CD4-positive, CD25-positive, alpha-beta regulatory T cell (primary cell): Measurements from ENCODE around the gene KSR2. TPM values are rescaled to one million over a fixed set of nuclear protein-coding genes. Genes with fewer than 3 reads are reported as not detected.

Experiments used
- ATAC-seq, 2 donors: fragments of 150-1000 bp; cut with Tn5 transposase; one replicate each; pipeline ENCODE4 v1.10.0; 2021; ENCODE audit warnings: low read depth in 2 of 2, moderate number of reproducible peaks in 2 of 2, moderate library complexity in 1 of 2
- DNase-seq, 3 donors: peaks; one replicate each; pipeline versions ENCODE4 v3.0.0 to v3.0.0-alpha.2; 2012 to 2022; ENCODE audit warnings: mixed read lengths in 1 of 3
- H3K27ac ChIP-seq: one replicate; pipeline ENCODE4 v1.7.0; 2013; ENCODE audit warnings: mild to moderate bottlenecking, low read length; ENCODE audit not compliant: insufficient read depth, poor library complexity, severe bottlenecking
- H3K27me3 ChIP-seq: one replicate; pipeline ENCODE4 v1.7.0; 2013; ENCODE audit warnings: low read length; ENCODE audit not compliant: control insufficient read depth, insufficient read depth
- H3K36me3 ChIP-seq: one replicate; pipeline ENCODE4 v1.7.0; 2013; ENCODE audit warnings: mild to moderate bottlenecking, low read length, moderate library complexity; ENCODE audit not compliant: control insufficient read depth, insufficient read depth
- H3K4me1 ChIP-seq: 2 replicates; pipeline ENCODE4 v1.7.0; 2013; ENCODE audit warnings: mild to moderate bottlenecking, low read length; ENCODE audit not compliant: insufficient read depth, control insufficient read depth, poor library complexity, severe bottlenecking
- H3K4me3 ChIP-seq: one replicate; pipeline ENCODE4 v1.7.0; 2013; ENCODE audit warnings: low read depth, mild to moderate bottlenecking, low read length, moderate library complexity
- H3K9me3 ChIP-seq, 2 experiments: 1 replicate in 1 of 2; 2 replicates in 1 of 2; pipeline ENCODE4 v1.7.0; 2013; ENCODE audit warnings: low read length in 2 of 2, mild to moderate bottlenecking in 1 of 2, moderate library complexity in 1 of 2; ENCODE audit not compliant: control insufficient read depth in 2 of 2
- H3K27ac Mint-ChIP-seq, 3 donors: one replicate each; pipeline ENCODE4 v1.8.0; 2020 to 2022; ENCODE audit warnings: mild to moderate bottlenecking in 3 of 3, mixed read lengths in 3 of 3, moderate library complexity in 2 of 3
- H3K27me3 Mint-ChIP-seq: one replicate; pipeline ENCODE4 v1.8.0; 2022; ENCODE audit warnings: mild to moderate bottlenecking, mixed read lengths
- H3K36me3 Mint-ChIP-seq: one replicate; pipeline ENCODE4 v1.8.0; 2020; ENCODE audit warnings: mixed read lengths
- H3K4me1 Mint-ChIP-seq, 4 donors: one replicate each; pipeline ENCODE4 v1.8.0; 2020 to 2022; ENCODE audit warnings: mixed read lengths in 4 of 4, mild to moderate bottlenecking in 1 of 4
- H3K4me3 Mint-ChIP-seq, 4 donors: one replicate each; pipeline ENCODE4 v1.8.0; 2020 to 2022; ENCODE audit warnings: mild to moderate bottlenecking in 4 of 4, mixed read lengths in 4 of 4, moderate library complexity in 3 of 4
- H3K9me3 Mint-ChIP-seq, 7 donors: one replicate each; pipeline ENCODE4 v1.8.0; 2020 to 2022; ENCODE audit warnings: mixed read lengths in 7 of 7, mild to moderate bottlenecking in 3 of 7, moderate library complexity in 2 of 7
- polyA plus RNA-seq, 4 donors: library from polyadenylated mRNA; unstranded; fragments of 300-500 nt; fragmentation: Illumina TruSeq; gene quantifications; one replicate each; pipeline ENCODE4 v1.2.3, GENCODE V29; 2021
- total RNA-seq: library from RNA; stranded (reverse); gene quantifications from one replicate; pipeline ENCODE4 v1.2.3, GENCODE V29; 2022

Gene KSR2
- total and polyA plus RNA-seq, 5 donors from 2014 or later, result 0.20 TPM; not detected in 4

GRCh38 chr12:117590999-117591398 lies 377.8 kb downstream of the KSR2 start:
- H3K27me3 ChIP-seq, result no peaks in the 10 kb centered on the region
- Mint-ChIP-seq H3K9me3 (peaks cover 0 to 6% (median 2%) of the 10 kb centered on the region in 7 donors), H3K27me3 (no peaks in the 10 kb centered on the region), H3K36me3 (no peaks in the 10 kb centered on the region), H3K4me1 (peaks cover 0 to 2% (median 0%) of the 10 kb centered on the region in 4 donors), H3K27ac (peak overlapping the region in 1 of 3 donors; percentile 5), H3K4me3 (no peak overlapping the region)
- no peak for ATAC-seq
- no peaks in the 10 kb centered on the region for H3K9me3 ChIP-seq
- H3K27ac ChIP-seq, result no peak overlapping the region
- no peaks in the 10 kb centered on the region for H3K4me1 ChIP-seq
- no peaks in the 10 kb centered on the region for H3K36me3 ChIP-seq
- DNase-seq, result no peak
- no peak overlapping the region for H3K4me3 ChIP-seq

GRCh38 chr12:117590386-117590785 lies 378.4 kb downstream of the KSR2 start:
- Mint-ChIP-seq H3K27ac (no peak overlapping the region), H3K4me1 (peaks cover 0 to 2% (median 0%) of the 10 kb centered on the region in 4 donors), H3K4me3 (no peak overlapping the region), H3K36me3 (no peaks in the 10 kb centered on the region), H3K9me3 (peaks cover 0 to 6% (median 2%) of the 10 kb centered on the region in 7 donors), H3K27me3 (no peaks in the 10 kb centered on the region)
- H3K4me3 ChIP-seq, result no peak overlapping the region
- H3K9me3 ChIP-seq, result no peaks in the 10 kb centered on the region
- H3K27ac ChIP-seq, result no peak overlapping the region
- no peaks in the 10 kb centered on the region for H3K4me1 ChIP-seq
- DNase-seq (no peak), ATAC-seq (no peak)
- no peaks in the 10 kb centered on the region for H3K36me3 ChIP-seq
- H3K27me3 ChIP-seq, result no peaks in the 10 kb centered on the region

DNA sequence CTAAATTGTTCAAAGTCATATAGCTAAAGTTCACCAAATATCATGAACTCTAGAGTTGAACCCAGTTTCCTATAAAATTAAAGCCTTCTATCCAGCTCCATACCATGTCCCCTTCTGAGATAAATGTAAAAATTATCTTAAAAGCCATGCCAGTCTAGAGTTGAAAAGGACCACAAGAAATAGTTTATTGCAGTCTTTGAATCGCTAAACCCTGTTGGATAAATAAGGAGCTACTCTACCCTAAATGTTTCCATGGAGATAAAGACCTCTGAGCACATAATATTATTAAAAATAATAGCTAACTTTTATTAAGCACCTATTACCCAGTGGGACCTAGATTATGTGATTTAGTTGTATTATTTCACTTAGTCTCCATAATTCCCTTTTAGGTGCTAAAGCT lies 379.8 kb downstream of the KSR2 start:
- no peak overlapping the region for H3K4me3 ChIP-seq
- H3K4me1 ChIP-seq, result no peaks in the 10 kb centered on the region
- Mint-ChIP-seq H3K27me3 (no peaks in the 10 kb centered on the region), H3K4me1 (peaks cover 0 to 2% (median 0%) of the 10 kb centered on the region in 4 donors), H3K27ac (no peak overlapping the region), H3K9me3 (peaks cover 0 to 6% (median 2%) of the 10 kb centered on the region in 7 donors), H3K4me3 (no peak overlapping the region), H3K36me3 (no peaks in the 10 kb centered on the region)
- no peak overlapping the region for H3K27ac ChIP-seq
- H3K9me3 ChIP-seq, result no peaks in the 10 kb centered on the region
- ATAC-seq, result no peak
- no peaks in the 10 kb centered on the region for H3K27me3 ChIP-seq
- no peaks in the 10 kb centered on the region for H3K36me3 ChIP-seq
- no peak for DNase-seq

GRCh38 chr12:117587631-117588287 lies 381.0 kb downstream of the KSR2 start:
- Mint-ChIP-seq H3K36me3 (no peaks in the 10 kb centered on the region), H3K9me3 (peaks cover 0 to 6% (median 2%) of the 10 kb centered on the region in 7 donors), H3K27ac (no peak overlapping the region), H3K4me1 (peaks cover 0 to 2% (median 0%) of the 10 kb centered on the region in 4 donors), H3K27me3 (no peaks in the 10 kb centered on the region), H3K4me3 (no peak overlapping the region)
- H3K4me1 ChIP-seq, result no peaks in the 10 kb centered on the region
- H3K27ac ChIP-seq, result no peak overlapping the region
- H3K27me3 ChIP-seq, result no peaks in the 10 kb centered on the region
- peak in 1 of 3 donors; percentile 29 for DNase-seq
- ATAC-seq, result no peak
- H3K9me3 ChIP-seq, result no peaks in the 10 kb centered on the region
- H3K36me3 ChIP-seq, result no peaks in the 10 kb centered on the region
- H3K4me3 ChIP-seq, result no peak overlapping the region

- Histone ChIP-seq H3K27me3 (no peaks in the 10 kb centered on the region), H3K9me3 (no peaks in the 10 kb centered on the region), H3K27ac (no peak overlapping the region), H3K36me3 (no peaks in the 10 kb centered on the region), H3K4me1 (no peaks in the 10 kb centered on the region), H3K4me3 (no peak overlapping the region)
- peaks cover 0 to 4% (median 0%) of the 10 kb centered on the region in 7 donors for H3K9me3 Mint-ChIP-seq
- no peaks in the 10 kb centered on the region for H3K27me3 Mint-ChIP-seq
- H3K4me3 Mint-ChIP-seq, result no peak overlapping the region
- ATAC-seq (no peak), DNase-seq (no peak)
- no peak overlapping the region for H3K27ac Mint-ChIP-seq
- no peaks in the 10 kb centered on the region for H3K36me3 Mint-ChIP-seq
- H3K4me1 Mint-ChIP-seq, result peaks cover 0 to 2% (median 0%) of the 10 kb centered on the region in 4 donors
Measured at GRCh38 chr12:117583677-117584225, 385.0 kb downstream of the KSR2 start.

DNA sequence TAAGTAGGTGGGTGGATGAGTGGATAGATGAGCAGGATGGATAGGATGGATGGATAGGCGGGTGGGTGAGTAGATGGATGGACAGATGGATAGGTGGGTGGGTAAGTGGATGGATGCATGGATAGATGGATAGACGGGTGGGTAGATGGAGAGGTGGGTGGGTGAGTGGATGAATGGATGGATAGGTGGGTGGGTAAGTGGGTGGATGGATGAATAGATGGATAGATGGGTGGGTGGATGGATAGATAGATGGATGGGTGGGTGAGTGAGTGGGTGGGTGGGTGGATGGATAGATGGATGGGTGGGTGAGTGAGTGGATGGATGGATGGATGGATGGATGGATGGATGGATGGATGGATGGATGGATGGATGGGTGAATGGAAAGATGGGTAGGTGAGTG lies 385.7 kb downstream of the KSR2 start:
- Mint-ChIP-seq H3K9me3 (peaks cover 0 to 4% (median 0%) of the 10 kb centered on the region in 7 donors), H3K27me3 (no peaks in the 10 kb centered on the region), H3K27ac (no peak overlapping the region), H3K4me1 (peaks cover 0 to 2% (median 0%) of the 10 kb centered on the region in 4 donors), H3K4me3 (no peak overlapping the region), H3K36me3 (no peaks in the 10 kb centered on the region)
- Histone ChIP-seq H3K27me3 (no peaks in the 10 kb centered on the region), H3K27ac (no peak overlapping the region), H3K4me1 (no peaks in the 10 kb centered on the region), H3K9me3 (no peaks in the 10 kb centered on the region), H3K36me3 (no peaks in the 10 kb centered on the region), H3K4me3 (no peak overlapping the region)
- DNase-seq (no peak), ATAC-seq (no peak)

DNA sequence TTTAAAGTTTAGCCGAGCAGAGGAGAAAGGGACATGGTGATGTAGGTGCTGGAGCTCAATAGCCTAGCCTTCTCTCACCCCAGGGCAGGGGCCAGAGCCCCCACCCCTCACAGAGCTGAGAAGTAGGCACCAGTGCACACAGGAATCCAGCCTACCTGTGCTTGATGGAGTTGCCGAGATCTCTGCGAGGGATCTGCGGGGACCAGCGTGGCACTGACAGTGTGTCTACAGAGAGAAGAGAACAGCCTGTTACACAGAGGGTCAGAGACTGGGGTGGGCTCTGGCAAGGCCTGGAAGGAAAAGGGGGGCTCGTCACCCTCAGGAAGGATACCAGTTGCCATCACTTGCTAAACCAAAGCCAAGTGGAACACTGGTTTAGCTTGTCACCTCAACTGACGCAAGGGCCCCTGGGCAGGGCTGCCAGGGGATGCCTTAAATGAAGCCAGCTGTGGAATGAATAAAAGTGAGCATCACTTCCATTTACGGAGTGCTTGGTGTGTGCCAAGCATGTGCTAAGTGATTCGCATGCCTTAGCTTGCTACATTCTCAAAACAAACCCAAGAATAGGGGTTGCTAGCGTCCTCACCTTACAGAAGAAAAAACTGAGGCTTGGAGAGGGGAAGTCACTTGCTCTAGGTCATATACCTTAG lies 386.5 kb downstream of the KSR2 start:
- Mint-ChIP-seq H3K27me3 (no peaks in the 10 kb centered on the region), H3K27ac (no peak overlapping the region), H3K4me1 (no peaks in the 10 kb centered on the region), H3K9me3 (peaks cover 0 to 4% (median 1%) of the 10 kb centered on the region in 7 donors), H3K36me3 (no peaks in the 10 kb centered on the region), H3K4me3 (no peak overlapping the region)
- DNase-seq, result no peak
- Histone ChIP-seq H3K36me3 (no peaks in the 10 kb centered on the region), H3K4me1 (no peaks in the 10 kb centered on the region), H3K9me3 (no peaks in the 10 kb centered on the region), H3K27me3 (no peaks in the 10 kb centered on the region), H3K27ac (no peak overlapping the region), H3K4me3 (no peak overlapping the region)
- ATAC-seq, result no peak
